Neural cell (in vitro differentiated cells): ENCODE results near the gene CHRNA7.

ENCODE experiments used
- CTCF ChIP-seq: fragments of 450-650 bp; IDR thresholded peaks from 2 replicates; pipeline ENCODE4 v1.5.1; 2014; ENCODE audit warnings: antibody characterized with exemption, mild to moderate bottlenecking, moderate library complexity; ENCODE audit not compliant: poor library complexity, severe bottlenecking
- EP300 ChIP-seq: fragments of 450-650 bp; conservative IDR thresholded peaks from 2 replicates; pipeline ENCODE4 v1.6.1; 2014; ENCODE audit warnings: antibody characterized with exemption, mild to moderate bottlenecking, moderate library complexity; ENCODE audit not compliant: poor library complexity, severe bottlenecking
- EZH2 ChIP-seq: fragments of 200-600, 300-800 bp; shearing (Covaris generic), sonication (generic); IDR thresholded peaks from 2 replicates; pipeline ENCODE4 v1.6.1; 2014; ENCODE audit warnings: antibody characterized with exemption, low read length, borderline replicate concordance, mild to moderate bottlenecking; ENCODE audit not compliant: insufficient read depth, poor library complexity, severe bottlenecking
- MXI1 ChIP-seq: fragments of 450-650 bp; conservative IDR thresholded peaks from 2 replicates; pipeline ENCODE4 v1.6.1; 2014; ENCODE audit warnings: antibody characterized with exemption, mild to moderate bottlenecking; ENCODE audit not compliant: poor library complexity, severe bottlenecking
- POLR2AphosphoS5 ChIP-seq: IDR thresholded peaks from 2 replicates; pipeline ENCODE4 v1.6.1; 2012
- RAD21 ChIP-seq: fragments of 450-650 bp; conservative IDR thresholded peaks from 2 replicates; pipeline ENCODE4 v1.6.1; 2014; ENCODE audit warnings: antibody characterized with exemption, mild to moderate bottlenecking, moderate library complexity
- REST ChIP-seq: IDR thresholded peaks from 2 replicates; pipeline ENCODE4 v1.6.1; 2012; ENCODE audit warnings: borderline replicate concordance
- SMC3 ChIP-seq: fragments of 450-650 bp; conservative IDR thresholded peaks from 2 replicates; pipeline ENCODE4 v1.6.1; 2014; ENCODE audit warnings: antibody characterized with exemption, mild to moderate bottlenecking, moderate library complexity; ENCODE audit not compliant: poor library complexity
- TAF1 ChIP-seq: IDR thresholded peaks from 2 replicates; pipeline ENCODE4 v1.6.1; 2012; ENCODE audit warnings: low read depth

DNA sequence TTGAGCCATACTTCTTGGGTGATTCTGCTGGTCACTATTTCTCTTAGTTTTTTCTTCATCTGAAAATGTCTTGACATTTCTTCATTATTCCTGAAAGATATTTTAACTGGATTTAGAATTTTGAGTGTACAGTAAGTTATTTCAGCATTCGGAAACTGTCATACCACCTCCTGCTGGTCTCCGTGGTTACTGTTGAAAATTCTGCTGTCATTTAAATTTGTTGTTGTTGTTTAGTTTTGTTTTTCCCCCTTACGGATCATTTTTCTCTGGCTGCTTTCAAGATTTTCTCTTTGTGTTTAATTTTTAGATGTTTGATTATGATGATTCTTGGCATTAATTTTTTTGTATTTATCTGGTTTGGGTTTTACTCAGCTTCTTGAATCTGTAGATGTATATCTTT lies 100.5 kb downstream of the CHRNA7 start:
- no peak for TF ChIP-seq CTCF
- no peak for TF ChIP-seq SMC3
- TF ChIP-seq EP300, result no peak
- TF ChIP-seq REST, result no peak
- no peak for TF ChIP-seq EZH2
- no peak for TF ChIP-seq POLR2AphosphoS5
- TF ChIP-seq RAD21, result no peak
- TF ChIP-seq TAF1, result no peak
- TF ChIP-seq MXI1, result no peak
